WTC11 (cell line): Measurements from ENCODE around the gene COA5. TPM values are rescaled to one million over a fixed set of nuclear protein-coding genes. Genes with fewer than 3 reads are reported as not detected.

Experiments
- ATAC-seq: fragments of 200-7000 bp; cut with Tn5 transposase; 2 replicates; pipeline ENCODE4 v1.10.0; 2021; ENCODE audit warnings: mild to moderate bottlenecking, moderate library complexity
- CTCF ChIA-PET: fragments of 300-600 bp; sonication (Branson Sonifier 250); formaldehyde crosslinking; loops from one replicate; lab custom pipeline; 2021; ENCODE audit warnings: antibody characterized with exemption; lab: Charles Lee
- POLR2A ChIA-PET: fragments of 350-600 bp; sonication (Branson Sonifier 250); formaldehyde crosslinking; loops from one replicate; lab custom pipeline; 2021; ENCODE audit warnings: antibody characterized with exemption; lab: Charles Lee
- DNase-seq: peaks from one replicate; pipeline ENCODE4 v3.0.0; 2021; ENCODE audit warnings: low spot score
- H3K27ac Mint-ChIP-seq: 2 replicates; pipeline ENCODE4 v1.8.0; 2021; ENCODE audit warnings: mixed read lengths
- H3K27me3 Mint-ChIP-seq: 2 replicates; pipeline ENCODE4 v1.8.0; 2021; ENCODE audit warnings: low read depth, mild to moderate bottlenecking, moderate library complexity, mixed read lengths
- H3K36me3 Mint-ChIP-seq: 2 replicates; pipeline ENCODE4 v1.8.0; 2021; ENCODE audit warnings: mixed read lengths
- H3K4me1 Mint-ChIP-seq: 2 replicates; pipeline ENCODE4 v1.8.0; 2022; ENCODE audit warnings: mixed read lengths
- H3K4me3 Mint-ChIP-seq: 2 replicates; pipeline ENCODE4 v1.8.0; 2021; ENCODE audit warnings: mild to moderate bottlenecking, moderate library complexity, mixed read lengths
- H3K9me3 Mint-ChIP-seq: 2 replicates; pipeline ENCODE4 v1.8.0; 2021; ENCODE audit warnings: mixed read lengths
- ATF2 ChIP-seq: sonication (generic); formaldehyde crosslinking; IDR thresholded peaks from 2 replicates; pipeline ENCODE4 v1.8.1; 2022; ENCODE audit warnings: low read depth, missing genetic modification reagents, borderline replicate concordance
- ATF3 ChIP-seq: sonication (generic); formaldehyde crosslinking; conservative IDR thresholded peaks from 2 replicates; pipeline ENCODE4 v1.8.1; 2022; ENCODE audit warnings: mild to moderate bottlenecking, missing genetic modification reagents
- CDX4 ChIP-seq: fragments of 250-450 bp; sonication (Bioruptor Pico); IDR thresholded peaks from 2 replicates; pipeline ENCODE4 v1.9.0; 2021; ENCODE audit warnings: moderate library complexity, mild to moderate bottlenecking, inconsistent platforms, borderline replicate concordance
- CREB1 ChIP-seq: sonication (generic); formaldehyde crosslinking; IDR thresholded peaks from 2 replicates; pipeline ENCODE4 v1.8.0; 2023; ENCODE audit warnings: mild to moderate bottlenecking, missing genetic modification reagents
- E2F4 ChIP-seq: sonication (generic); formaldehyde crosslinking; IDR thresholded peaks from 2 replicates; pipeline ENCODE4 v1.8.1; 2022; ENCODE audit warnings: low read depth, mild to moderate bottlenecking, moderate library complexity, missing genetic modification reagents, borderline replicate concordance
- FOXJ3 ChIP-seq: sonication (generic); formaldehyde crosslinking; IDR thresholded peaks from 2 replicates; pipeline ENCODE4 v1.9.0; 2021; ENCODE audit warnings: missing genetic modification reagents, mild to moderate bottlenecking, borderline replicate concordance
- FOXP4 ChIP-seq: sonication (generic); formaldehyde crosslinking; IDR thresholded peaks from 2 replicates; pipeline ENCODE4 v1.8.0; 2022; ENCODE audit warnings: mild to moderate bottlenecking, missing genetic modification reagents
- GRHL2 ChIP-seq: fragments of 250-450 bp; sonication (Bioruptor Pico); IDR thresholded peaks from 2 replicates; pipeline ENCODE4 v1.8.0; 2022; ENCODE audit warnings: mild to moderate bottlenecking, moderate library complexity; ENCODE audit not compliant: insufficient replicate concordance, severe bottlenecking
- JAZF1 ChIP-seq: fragments of 250-450 bp; sonication (Bioruptor Pico); IDR thresholded peaks from 2 replicates; pipeline ENCODE4 v1.9.0; 2021; ENCODE audit warnings: moderate library complexity, mild to moderate bottlenecking, inconsistent platforms
- KAT7 ChIP-seq: sonication (generic); formaldehyde crosslinking; IDR thresholded peaks from 2 replicates; pipeline ENCODE4 v1.8.1; 2023; ENCODE audit warnings: missing genetic modification reagents, mild to moderate bottlenecking, borderline replicate concordance
- MLX ChIP-seq: sonication (generic); formaldehyde crosslinking; IDR thresholded peaks from 2 replicates; pipeline ENCODE4 v1.8.1; 2023; ENCODE audit warnings: mild to moderate bottlenecking, missing genetic modification reagents, moderate library complexity
- NFATC4 ChIP-seq: fragments of 250-450 bp; sonication (Bioruptor Pico); IDR thresholded peaks from 2 replicates; pipeline ENCODE4 v1.9.0; 2021; ENCODE audit warnings: mild to moderate bottlenecking
- NFYB ChIP-seq: sonication (generic); formaldehyde crosslinking; conservative IDR thresholded peaks from 2 replicates; pipeline ENCODE4 v1.8.0; 2022; ENCODE audit warnings: low read depth, missing genetic modification reagents
- OVOL2 ChIP-seq: fragments of 250-450 bp; sonication (Bioruptor Pico); IDR thresholded peaks from 2 replicates; pipeline ENCODE4 v1.9.0; 2021; ENCODE audit warnings: mild to moderate bottlenecking, borderline replicate concordance
- PRRX2 ChIP-seq: fragments of 250-450 bp; sonication (Bioruptor Pico); IDR thresholded peaks from 2 replicates; pipeline ENCODE4 v1.8.0; 2021; ENCODE audit warnings: mild to moderate bottlenecking
- RELA ChIP-seq: sonication (generic); formaldehyde crosslinking; IDR thresholded peaks from 2 replicates; pipeline ENCODE4 v1.8.1; 2022; ENCODE audit warnings: missing genetic modification reagents, mild to moderate bottlenecking, borderline replicate concordance
- RORB ChIP-seq: fragments of 250-450 bp; sonication (Bioruptor Pico); IDR thresholded peaks from 2 replicates; pipeline ENCODE4 v1.9.0; 2021; ENCODE audit warnings: mild to moderate bottlenecking
- TCF7 ChIP-seq: sonication (generic); formaldehyde crosslinking; IDR thresholded peaks from 2 replicates; pipeline ENCODE4 v1.8.0; 2022; ENCODE audit warnings: mild to moderate bottlenecking, low read depth, missing genetic modification reagents, moderate library complexity
- ZNF232 ChIP-seq: sonication (generic); formaldehyde crosslinking; IDR thresholded peaks from 2 replicates; pipeline ENCODE4 v1.8.0; 2022; ENCODE audit warnings: mild to moderate bottlenecking, missing genetic modification reagents
- ZNF396 ChIP-seq: fragments of 250-450 bp; sonication (Bioruptor Pico); IDR thresholded peaks from 2 replicates; pipeline ENCODE4 v1.8.0; 2021; ENCODE audit warnings: mild to moderate bottlenecking, moderate library complexity, borderline replicate concordance
- ZNF416 ChIP-seq: fragments of 250-450 bp; sonication (Bioruptor Pico); IDR thresholded peaks from 2 replicates; pipeline ENCODE4 v1.9.0; 2021; ENCODE audit warnings: mild to moderate bottlenecking, inconsistent platforms
- ZNF425 ChIP-seq: fragments of 250-450 bp; sonication (Bioruptor Pico); conservative IDR thresholded peaks from 2 replicates; pipeline ENCODE4 v1.9.0; 2021; ENCODE audit warnings: mild to moderate bottlenecking
- total RNA-seq: library from RNA; stranded (reverse); gene quantifications from 3 replicates; pipeline ENCODE4 v1.2.3, GENCODE V29; 2021
- TF ChIP-seq, protein P1 (sequence below): fragments of 200-600 bp; IDR thresholded peaks from 2 replicates; pipeline ENCODE4 v1.8.0; 2022; ENCODE audit warnings: antibody characterized with exemption

The COA5 gene
- total RNA-seq, 1 experiment from 2014 or later = 29.3 TPM

GRCh38 chr2:98555696-98556095, 52.6 kb downstream of the COA5 start:
- ChIA-PET CTCF (no interaction called here), POLR2A (no interaction called here)
- Mint-ChIP-seq H3K27me3 (no peaks in the 10 kb centered on the region), H3K9me3 (no peaks in the 10 kb centered on the region), H3K4me1 (no peaks in the 10 kb centered on the region), H3K36me3 (peaks cover 34% of the 10 kb centered on the region), H3K4me3 (no peak overlapping the region), H3K27ac (no peak overlapping the region)
- no peak for TF ChIP-seq JAZF1 (CRISPR knock-in tag)
- no peak for TF ChIP-seq ATF2 (CRISPR knock-in tag)
- no peak for TF ChIP-seq MLX (CRISPR knock-in tag)
- no peak for TF ChIP-seq RORB (CRISPR knock-in tag)
- TF ChIP-seq ZNF425 (CRISPR knock-in tag) = no peak
- no peak for TF ChIP-seq ZNF416 (CRISPR knock-in tag)
- no peak for TF ChIP-seq E2F4 (CRISPR knock-in tag)
- TF ChIP-seq KAT7 (CRISPR knock-in tag) = no peak
- TF ChIP-seq RELA (CRISPR knock-in tag) = no peak
- no peak for TF ChIP-seq CREB1
- TF ChIP-seq NFYB = no peak
- TF ChIP-seq ZNF396 (CRISPR knock-in tag) = no peak
- TF ChIP-seq PRRX2 (CRISPR knock-in tag) = no peak
- TF ChIP-seq NFATC4 (CRISPR knock-in tag) = no peak
- TF ChIP-seq CDX4 (CRISPR knock-in tag) = no peak
- ATAC-seq = no peak
- no peak for DNase-seq

DNA sequence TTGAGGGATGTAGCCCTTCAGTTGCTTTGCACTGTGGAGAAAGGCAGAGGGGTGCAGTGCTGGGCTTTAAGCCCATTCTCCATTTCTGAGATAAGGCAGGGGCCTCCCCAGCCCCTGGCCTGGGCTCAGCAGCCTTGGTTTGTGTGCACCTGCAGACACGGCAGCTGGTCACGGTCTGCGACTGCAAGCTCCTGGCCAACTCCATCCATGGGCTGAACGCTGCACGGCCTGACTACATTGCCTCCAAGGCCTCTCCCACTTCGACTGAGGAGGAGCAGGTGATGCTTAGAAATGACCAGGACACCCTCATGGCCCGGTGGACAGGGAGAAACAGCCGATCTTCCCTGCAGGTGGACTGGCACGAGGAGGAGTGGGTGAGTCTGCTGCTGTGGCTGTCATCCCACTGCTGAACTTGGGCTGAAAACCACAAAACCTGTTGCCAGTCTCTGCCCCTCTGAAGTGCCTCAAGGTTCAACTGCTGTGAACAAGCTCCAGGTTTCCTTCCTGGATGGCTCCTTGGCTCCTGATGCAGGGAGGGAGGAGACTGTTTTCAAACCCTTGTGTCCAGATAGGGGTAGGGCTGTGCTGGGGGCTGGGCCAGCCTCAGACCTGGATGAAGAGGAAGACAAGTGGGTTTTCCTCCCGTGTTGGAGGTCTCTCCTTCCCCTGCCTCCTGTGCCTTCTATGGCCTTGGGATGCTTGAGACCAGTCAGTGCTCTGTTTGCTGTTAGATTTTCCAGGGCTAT, 54.0 kb downstream of the COA5 start:
- ATAC-seq (no peak), DNase-seq (no peak)
- H3K4me1 Mint-ChIP-seq = no peaks in the 10 kb centered on the region
- TF ChIP-seq ZNF416 (CRISPR knock-in tag) (no peak), TCF7 (CRISPR knock-in tag) (no peak), ATF3 (CRISPR knock-in tag) (no peak), ZNF232 (CRISPR knock-in tag) (no peak), GRHL2 (no peak), OVOL2 (CRISPR knock-in tag) (no peak), FOXJ3 (CRISPR knock-in tag) (no peak), FOXP4 (no peak)
- TF ChIP-seq, protein P1, sequence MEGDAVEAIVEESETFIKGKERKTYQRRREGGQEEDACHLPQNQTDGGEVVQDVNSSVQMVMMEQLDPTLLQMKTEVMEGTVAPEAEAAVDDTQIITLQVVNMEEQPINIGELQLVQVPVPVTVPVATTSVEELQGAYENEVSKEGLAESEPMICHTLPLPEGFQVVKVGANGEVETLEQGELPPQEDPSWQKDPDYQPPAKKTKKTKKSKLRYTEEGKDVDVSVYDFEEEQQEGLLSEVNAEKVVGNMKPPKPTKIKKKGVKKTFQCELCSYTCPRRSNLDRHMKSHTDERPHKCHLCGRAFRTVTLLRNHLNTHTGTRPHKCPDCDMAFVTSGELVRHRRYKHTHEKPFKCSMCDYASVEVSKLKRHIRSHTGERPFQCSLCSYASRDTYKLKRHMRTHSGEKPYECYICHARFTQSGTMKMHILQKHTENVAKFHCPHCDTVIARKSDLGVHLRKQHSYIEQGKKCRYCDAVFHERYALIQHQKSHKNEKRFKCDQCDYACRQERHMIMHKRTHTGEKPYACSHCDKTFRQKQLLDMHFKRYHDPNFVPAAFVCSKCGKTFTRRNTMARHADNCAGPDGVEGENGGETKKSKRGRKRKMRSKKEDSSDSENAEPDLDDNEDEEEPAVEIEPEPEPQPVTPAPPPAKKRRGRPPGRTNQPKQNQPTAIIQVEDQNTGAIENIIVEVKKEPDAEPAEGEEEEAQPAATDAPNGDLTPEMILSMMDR = no peak
- no peaks in the 10 kb centered on the region for H3K9me3 Mint-ChIP-seq
- CTCF ChIA-PET = no interaction called here
- peaks cover 34% of the 10 kb centered on the region for H3K36me3 Mint-ChIP-seq
- no peaks in the 10 kb centered on the region for H3K27me3 Mint-ChIP-seq
- no peak overlapping the region for H3K4me3 Mint-ChIP-seq
- H3K27ac Mint-ChIP-seq = no peak overlapping the region
- POLR2A ChIA-PET = interaction anchor here (0.6 to 0.7 kb wide), 2 partner anchors 17 to 212 kb away, joined by 3 to 7 read pairs; no protein-coding TSS in a partner anchor
